Activated CD4-positive, alpha-beta T cell treated with anti-CD3 and anti-CD28 coated beads, Interleukin-2, amount 50 U/mL, for 16 hours (primary cell): ENCODE measurements around the gene CAMK2D.

Experiments used
- DNase-seq: peaks from one replicate; pipeline ENCODE4 v3.0.0-alpha.2; 2020

The CAMK2D gene

GRCh38 chr4:113467581-113467980, 294.0 kb downstream of the CAMK2D start:
- no peak for DNase-seq

GRCh38 chr4:113462286-113462685, 299.3 kb downstream of the CAMK2D start:
- no peak for DNase-seq

GRCh38 chr4:113461281-113461680, 300.3 kb downstream of the CAMK2D start:
- no peak for DNase-seq

- no peak for DNase-seq
Observed at GRCh38 chr4:113457886-113458285, 303.7 kb downstream of the CAMK2D start.

- DNase-seq, result no peak
Observed at GRCh38 chr4:113457121-113457520, 304.4 kb downstream of the CAMK2D start.

GRCh38 chr4:113455061-113455460, 306.5 kb downstream of the CAMK2D start:
- DNase-seq, result no peak

- no peak for DNase-seq
Observed at GRCh38 chr4:113452868-113453620, 308.5 kb downstream of the CAMK2D start.

DNA sequence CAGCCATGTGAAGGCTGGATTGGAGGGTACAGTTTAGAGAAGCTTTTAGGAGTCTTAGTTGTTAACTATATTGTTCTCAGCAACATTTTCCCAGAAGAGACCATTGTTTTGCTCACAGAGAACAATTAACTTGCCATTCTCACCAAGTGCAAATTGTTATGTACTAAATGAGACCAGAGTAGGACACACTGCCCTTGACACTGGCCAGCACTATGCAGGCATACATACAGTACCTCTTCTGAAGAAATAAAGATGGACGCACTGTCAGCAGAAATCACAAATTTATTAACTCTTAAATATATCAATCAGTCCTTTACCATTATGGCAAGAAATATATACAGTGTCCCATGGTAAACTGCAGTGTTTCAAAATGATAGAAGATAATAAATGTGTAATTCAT, 309.4 kb downstream of the CAMK2D start:
- no peak for DNase-seq

GRCh38 chr4:113450295-113451080, 311.1 kb downstream of the CAMK2D start:
- DNase-seq, result no peak

- no peak for DNase-seq
Observed at GRCh38 chr4:113449410-113449974, 312.0 kb downstream of the CAMK2D start.

DNA sequence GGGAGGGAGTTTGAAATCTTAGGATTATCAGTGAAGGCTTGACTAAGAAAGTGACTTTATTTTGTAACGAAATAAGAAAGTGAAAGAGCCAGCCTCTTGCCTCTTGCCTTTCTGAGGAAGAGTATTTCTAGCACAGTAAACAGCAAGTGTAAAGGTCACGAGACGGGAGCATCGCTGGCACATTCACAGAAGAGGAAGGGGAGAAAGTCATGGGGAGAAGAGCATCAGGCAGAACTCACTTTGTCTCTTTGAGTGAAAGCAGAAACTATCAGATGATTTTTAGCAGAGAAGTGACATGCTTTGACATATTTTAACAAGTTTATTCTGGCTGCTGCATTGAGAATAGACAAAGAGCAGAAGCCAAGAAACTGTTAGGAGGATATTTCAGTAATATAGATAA, 313.8 kb downstream of the CAMK2D start:
- DNase-seq, result peak; percentile 12

DNA sequence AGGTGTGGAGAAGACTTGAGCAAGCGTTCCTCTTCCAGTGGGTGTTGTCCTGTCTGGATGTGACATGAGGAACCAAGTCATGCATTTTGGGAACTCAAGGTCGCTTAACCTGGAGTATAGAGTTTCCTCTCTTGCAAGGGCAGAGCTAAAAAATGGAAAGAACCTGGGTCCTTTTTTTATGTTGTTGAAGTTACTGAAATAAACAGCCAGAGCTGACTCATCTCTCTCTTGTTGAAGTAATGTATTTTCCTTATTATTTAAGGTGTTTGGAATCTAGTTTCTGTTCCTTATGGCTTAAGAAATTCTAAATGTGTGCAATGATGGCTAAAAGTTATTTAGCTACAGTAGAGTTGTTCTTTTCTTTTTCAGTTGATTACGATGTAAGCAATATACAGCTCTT, 314.5 kb downstream of the CAMK2D start:
- no peak for DNase-seq

DNA sequence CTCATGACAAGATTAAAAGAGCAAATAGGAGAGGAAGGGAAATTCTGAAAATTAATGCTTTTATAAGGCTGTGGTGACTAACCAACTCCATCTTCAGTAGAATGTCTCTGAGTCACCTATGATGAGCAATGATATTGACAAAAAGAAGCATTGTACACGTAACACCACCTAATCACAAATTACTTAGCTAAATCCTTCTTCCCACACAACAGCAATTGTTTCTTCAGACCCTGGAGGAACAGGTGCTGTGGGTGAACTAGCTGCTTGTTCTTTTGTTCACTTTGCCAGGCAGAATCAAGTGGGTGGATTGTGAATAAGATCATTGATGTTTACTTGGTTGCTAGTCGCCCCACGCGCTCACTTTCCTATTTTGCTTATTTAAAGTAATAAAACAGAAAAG, 315.5 kb downstream of the CAMK2D start:
- no peak for DNase-seq

DNA sequence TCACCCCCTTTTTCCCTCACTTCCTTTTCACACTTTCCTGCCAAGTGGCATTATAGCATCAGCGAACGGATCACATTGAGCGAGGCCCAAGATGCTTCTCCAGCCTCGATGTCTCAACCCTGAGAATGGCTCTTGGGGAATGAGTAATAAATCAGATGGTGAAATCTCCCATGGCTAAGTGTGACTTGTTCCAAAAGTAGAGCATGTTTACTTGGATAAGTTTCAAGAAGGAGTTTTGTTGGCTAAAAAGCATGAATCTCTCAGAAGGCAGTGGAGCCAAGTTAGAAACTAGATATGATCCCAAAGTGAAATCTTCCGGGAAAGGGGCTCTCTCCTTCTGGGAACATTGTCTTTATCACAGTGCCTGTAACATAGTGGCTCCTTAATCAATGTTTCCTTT, 316.3 kb downstream of the CAMK2D start:
- no peak for DNase-seq

DNA sequence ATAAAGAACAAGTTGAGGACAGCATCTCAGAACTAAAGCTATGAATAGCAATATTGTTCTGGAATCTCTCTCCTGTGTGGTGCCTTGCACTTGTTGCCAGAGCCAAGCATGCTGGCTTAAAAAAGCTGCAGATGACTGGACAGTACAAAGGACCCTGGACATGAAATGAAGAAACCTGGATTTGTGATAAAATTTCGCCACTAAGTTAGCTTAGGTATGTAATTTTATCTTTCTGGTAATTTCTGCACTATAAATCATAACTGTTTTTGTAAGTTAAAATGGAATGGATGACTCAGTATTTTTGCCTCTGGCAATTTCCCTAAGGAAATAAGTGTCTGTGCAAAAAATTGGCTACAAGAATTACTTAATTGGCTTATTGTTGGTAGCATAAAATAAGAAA, 317.2 kb downstream of the CAMK2D start:
- no peak for DNase-seq

DNA sequence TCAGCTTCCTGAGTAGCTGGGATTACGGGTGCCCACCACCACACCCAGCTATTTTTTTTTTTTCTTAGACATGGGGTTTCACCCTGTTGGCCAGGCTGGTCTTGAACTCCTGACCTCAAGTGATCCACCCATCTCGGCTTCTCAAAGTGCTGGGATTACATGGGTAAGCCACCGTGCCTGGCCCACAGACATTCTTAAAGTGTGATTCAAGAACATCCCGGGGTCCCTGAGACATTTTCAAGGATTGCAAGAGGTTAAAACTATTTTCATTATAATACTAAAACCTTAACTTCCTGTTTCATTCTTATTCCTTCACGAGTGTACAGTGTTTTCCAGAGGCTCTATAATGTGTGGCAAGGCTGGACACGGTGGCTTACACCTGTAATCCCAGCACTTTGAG, 318.7 kb downstream of the CAMK2D start:
- DNase-seq, result no peak

GRCh38 chr4:113440371-113440770, 321.2 kb downstream of the CAMK2D start:
- no peak for DNase-seq

DNA sequence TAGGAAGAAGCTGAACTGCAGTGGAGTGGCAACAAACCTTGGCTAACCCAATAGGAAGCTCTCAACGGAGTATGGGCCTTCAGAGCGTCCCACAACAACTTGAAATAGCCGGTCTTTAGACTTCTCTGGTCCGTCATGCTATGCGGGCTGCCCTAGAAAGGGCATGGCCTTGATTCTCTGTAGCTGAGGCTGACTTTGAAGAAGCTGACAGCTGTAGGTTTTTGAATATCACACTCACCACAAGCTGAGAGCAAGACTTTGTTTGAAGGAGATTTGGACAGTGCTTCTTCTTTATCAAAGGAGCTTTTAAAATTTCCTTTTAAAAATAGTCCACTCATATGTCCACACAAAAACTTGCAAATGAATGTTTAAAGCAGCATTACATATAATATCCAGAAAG, 322.9 kb downstream of the CAMK2D start:
- DNase-seq, result no peak

GRCh38 chr4:113437129-113437528, 324.4 kb downstream of the CAMK2D start:
- no peak for DNase-seq

GRCh38 chr4:113436360-113436759, 325.2 kb downstream of the CAMK2D start:
- DNase-seq, result no peak

DNA sequence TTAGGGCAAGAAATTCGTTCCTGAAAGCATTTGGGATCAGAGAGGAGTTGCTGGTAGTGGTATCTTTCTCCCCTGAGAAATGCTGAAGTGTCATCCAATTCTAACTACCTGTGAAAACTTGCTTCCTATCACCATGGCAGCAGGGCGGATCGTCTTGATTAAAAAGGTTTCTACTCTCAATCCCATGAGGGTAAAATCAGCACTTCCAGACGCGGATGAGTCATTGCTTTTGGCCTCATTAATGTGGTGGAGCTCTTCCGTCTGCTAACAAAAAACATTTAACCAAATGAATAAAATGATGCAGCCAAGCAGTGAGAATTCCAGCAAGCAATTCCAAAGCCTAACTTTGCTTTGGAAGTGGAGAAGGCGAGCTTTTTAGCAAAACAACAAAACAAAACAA, 325.6 kb downstream of the CAMK2D start:
- DNase-seq, result peak; percentile 8

DNA sequence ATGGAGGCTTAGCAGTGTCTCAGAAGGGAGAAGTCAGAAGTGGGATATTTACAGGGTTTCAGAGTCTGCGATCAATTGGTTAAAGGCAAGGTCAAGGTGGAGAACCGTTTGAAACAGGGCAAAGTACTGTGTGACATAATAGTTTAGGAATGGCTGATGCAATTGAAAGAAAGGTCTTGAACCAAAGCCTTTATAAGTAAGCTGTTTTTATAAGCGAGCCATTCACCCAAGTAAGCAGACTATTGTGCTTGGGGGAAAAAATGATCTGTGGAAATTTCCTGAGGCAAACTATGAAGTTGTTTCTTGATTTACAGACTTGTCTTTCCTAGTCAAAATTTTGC, 327.3 kb downstream of the CAMK2D start:
- no peak for DNase-seq

GRCh38 chr4:113433536-113434246, 327.8 kb downstream of the CAMK2D start:
- no peak for DNase-seq

- no peak for DNase-seq
Observed at GRCh38 chr4:113433116-113433515, 328.4 kb downstream of the CAMK2D start.
